ENCODE results near the gene LPP. TPM values are rescaled to one million over a fixed set of nuclear protein-coding genes. Genes with fewer than 3 reads are reported as not detected.

LPP gene
- total and polyA plus RNA-seq, 2 donors (not counting 1 experiment from before 2014, with no cell fraction given), result 7.6 to 81.7 TPM

- Histone ChIP-seq H3K4me2 (replicated peaks; ENCODE audit: low read depth, low read length, poor library complexity, severe bottlenecking) (peak overlapping the region; percentile 47), H3K79me2 (ENCODE audit: control insufficient read depth, insufficient read depth, low read length) (peaks cover 10% of the 10 kb centered on the region), H2AFZ (ENCODE audit: insufficient read depth, low read depth, low read length, poor library complexity, severe bottlenecking) (no peak overlapping the region), H3K9me3 (ENCODE audit: control extremely low read depth in 1 of 3, control insufficient read depth in 2 of 3, insufficient read depth in 1 of 3, low read length in 2 of 3) (no peaks in the 10 kb centered on the region), H3K9ac (ENCODE audit: low read length) (no peak overlapping the region), H3K4me1 (ENCODE audit: control insufficient read depth in 2 of 2, insufficient read depth in 2 of 2, low read length in 2 of 2) (peaks cover 88 to 92% of the 10 kb centered on the region in 2 donors), H3K4me3 (ENCODE audit: control extremely low read depth in 1 of 5, extremely low read depth in 1 of 5, insufficient read depth in 1 of 5, low read depth in 2 of 5, low read length in 4 of 5) (no peak overlapping the region), H3K27ac (ENCODE audit: low read length in 2 of 2) (no peak overlapping the region), H3K36me3 (replicated peaks in 1 of 2; ENCODE audit: control extremely low read depth in 1 of 2, control insufficient read depth in 1 of 2, extremely low read depth in 1 of 2, insufficient read depth in 2 of 2, low read length in 1 of 2) (no peaks in the 10 kb centered on the region), H3K27me3 (replicated peaks in 1 of 4; ENCODE audit: control extremely low read depth in 1 of 4, control insufficient read depth in 3 of 4, insufficient read depth in 4 of 4, low read length in 3 of 4) (no peaks in the 10 kb centered on the region), H4K20me1 (ENCODE audit: control insufficient read depth, insufficient read depth, low read length, poor library complexity, severe bottlenecking) (no peaks in the 10 kb centered on the region)
- TF ChIP-seq CTCF (IDR thresholded peaks at IDR 0.05) (no peak), EZH2 (IDR thresholded peaks at IDR 0.05; ENCODE audit: borderline replicate concordance, insufficient read depth, low read depth, low read length, poor library complexity, severe bottlenecking) (no peak)
- ChIA-PET POLR2A (no interaction called here), CTCF (no interaction called here)
- Mint-ChIP-seq H3K4me1 (peaks cover 92% of the 10 kb centered on the region), H3K27ac (no peak overlapping the region), H3K27me3 (no peaks in the 10 kb centered on the region), H3K4me3 (no peak overlapping the region), H3K9me3 (ENCODE audit: insufficient read depth) (no peaks in the 10 kb centered on the region)
- no CpG with 5 or more reads among the region's 1 CpG for WGBS (ENCODE audit: insufficient coverage)
- no peak for DNase-seq
- intact Hi-C loops (cut with micrococcal nuclease), result no loop called here
- ATAC-seq (ENCODE audit: low read depth), result no peak
Measured at GRCh38 chr3:188239577-188239976, 85.6 kb downstream of the LPP start.

DNA sequence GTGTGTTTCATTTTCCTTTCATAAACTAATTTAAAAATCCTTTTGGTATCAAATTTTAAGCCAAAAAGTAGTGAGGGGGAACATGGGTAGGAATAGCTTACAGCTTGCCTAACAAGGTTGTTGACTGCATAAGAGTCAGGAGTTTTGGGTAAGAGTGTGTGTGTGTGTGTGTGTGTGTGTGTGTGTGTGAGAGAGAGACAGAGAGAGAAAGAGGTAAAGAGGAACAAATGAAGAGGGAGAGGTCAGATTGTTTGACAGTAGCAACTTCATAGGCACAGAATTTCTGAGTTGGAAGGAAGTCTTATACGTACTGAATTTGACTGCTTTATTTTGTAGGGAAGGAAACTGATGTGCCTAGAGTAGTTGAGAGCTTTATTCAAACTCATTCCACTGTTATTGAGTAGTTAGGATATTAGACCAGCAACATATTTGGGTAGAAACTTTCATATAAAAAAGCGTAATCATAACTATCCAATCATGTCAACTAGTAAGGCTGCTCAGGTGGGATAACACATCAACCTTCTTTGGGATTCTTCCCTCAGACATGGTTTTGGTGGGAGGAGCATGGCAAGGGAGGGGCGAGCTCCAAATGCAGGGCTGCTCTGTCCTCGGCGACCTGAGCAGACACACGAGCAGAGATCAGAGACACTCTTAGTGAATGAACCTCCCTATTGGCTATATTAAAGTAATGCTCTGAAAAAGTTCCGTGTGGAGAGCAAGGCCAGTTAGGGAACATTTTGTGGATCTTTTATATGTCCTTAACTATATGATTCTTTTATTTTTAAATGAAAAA is 86.4 kb downstream of the LPP start:
- ChIA-PET CTCF (interaction anchor here (0.5 to 1.0 kb wide), 2 partner anchors 501 to 1022 kb away, joined by 3 read pairs; no protein-coding TSS in a partner anchor), POLR2A (interaction anchor here (0.6 kb wide), 1 partner anchor 333 kb away, joined by 4 read pairs; no protein-coding TSS in a partner anchor)
- Mint-ChIP-seq H3K4me1 (peaks cover 91% of the 10 kb centered on the region), H3K27ac (peak overlapping the region; percentile 78), H3K4me3 (peak overlapping the region; percentile 21), H3K9me3 (ENCODE audit: insufficient read depth) (no peaks in the 10 kb centered on the region), H3K27me3 (no peaks in the 10 kb centered on the region)
- TF ChIP-seq CTCF (IDR thresholded peaks at IDR 0.05), result no peak
- TF ChIP-seq EZH2 (IDR thresholded peaks at IDR 0.05; ENCODE audit: borderline replicate concordance, insufficient read depth, low read depth, low read length, poor library complexity, severe bottlenecking), result no peak
- no peaks in the 10 kb centered on the region for H3K9me3 ChIP-seq (ENCODE audit: control extremely low read depth in 1 of 3, control insufficient read depth in 2 of 3, insufficient read depth in 1 of 3, low read length in 2 of 3)
- H3K9ac ChIP-seq (ENCODE audit: low read length), result no peak overlapping the region
- H3K27ac ChIP-seq (ENCODE audit: low read length in 2 of 2), result no peak overlapping the region
- peaks cover 3% of the 10 kb centered on the region for H3K79me2 ChIP-seq (ENCODE audit: control insufficient read depth, insufficient read depth, low read length)
- H3K4me1 ChIP-seq (ENCODE audit: control insufficient read depth in 2 of 2, insufficient read depth in 2 of 2, low read length in 2 of 2), result peaks cover 88 to 92% of the 10 kb centered on the region in 2 donors
- 50% methylated on average over 1 of the region's 7 CpGs for WGBS (ENCODE audit: insufficient coverage)
- H3K4me2 ChIP-seq (replicated peaks; ENCODE audit: low read depth, low read length, poor library complexity, severe bottlenecking), result no peak overlapping the region
- H2AFZ ChIP-seq (ENCODE audit: insufficient read depth, low read depth, low read length, poor library complexity, severe bottlenecking), result no peak overlapping the region
- ATAC-seq (ENCODE audit: low read depth) (no peak), DNase-seq (no peak)
- no peak overlapping the region for H3K4me3 ChIP-seq (ENCODE audit: control extremely low read depth in 1 of 5, extremely low read depth in 1 of 5, insufficient read depth in 1 of 5, low read depth in 2 of 5, low read length in 4 of 5)
- H4K20me1 ChIP-seq (ENCODE audit: control insufficient read depth, insufficient read depth, low read length, poor library complexity, severe bottlenecking), result no peaks in the 10 kb centered on the region
- H3K27me3 ChIP-seq (replicated peaks in 1 of 4; ENCODE audit: control extremely low read depth in 1 of 4, control insufficient read depth in 3 of 4, insufficient read depth in 4 of 4, low read length in 3 of 4), result no peaks in the 10 kb centered on the region
- intact Hi-C loops (cut with micrococcal nuclease), result loop anchor here (5.0 to 10.0 kb wide), 4 partner anchors 54 to 342 kb away; no protein-coding TSS in a partner anchor
- no peaks in the 10 kb centered on the region for H3K36me3 ChIP-seq (replicated peaks in 1 of 2; ENCODE audit: control extremely low read depth in 1 of 2, control insufficient read depth in 1 of 2, extremely low read depth in 1 of 2, insufficient read depth in 2 of 2, low read length in 1 of 2)
